LNCAP (cell line): Measurements from ENCODE around the gene ADAR.

Source experiments
- CTCF ChIP-seq: fragments of 450-650 bp; IDR thresholded peaks from 2 replicates; pipeline ENCODE4 v1.5.1; 2017; ENCODE audit warnings: mild to moderate bottlenecking

The ADAR gene

GRCh38 chr1:154629675-154630073 lies 21.7 kb upstream of the ADAR start:
- no peak for TF ChIP-seq CTCF

GRCh38 chr1:154629061-154629674 lies 21.2 kb upstream of the ADAR start:
- TF ChIP-seq CTCF, result no peak

- no peak for TF ChIP-seq CTCF
Measured at GRCh38 chr1:154628121-154628405, 20.1 kb upstream of the ADAR start.

- no peak for TF ChIP-seq CTCF
Measured at GRCh38 chr1:154627257-154628120, 19.5 kb upstream of the ADAR start.

- TF ChIP-seq CTCF, result no peak
Measured at GRCh38 chr1:154626456-154627256, 18.7 kb upstream of the ADAR start.

GRCh38 chr1:154624746-154625643 lies 17.0 kb upstream of the ADAR start:
- no peak for TF ChIP-seq CTCF

- no peak for TF ChIP-seq CTCF
Measured at GRCh38 chr1:154623358-154623757, 15.4 kb upstream of the ADAR start.
